HFFc6 (cell line): ENCODE measurements around the gene F12. TPM values are rescaled to one million over a fixed set of nuclear protein-coding genes. Genes with fewer than 3 reads are reported as not detected.
"Not testable (repeated sequence)": the region's sequence is repeated elsewhere in the genome, so short reads cannot be mapped to it uniquely, and the experiment has no call there.

ENCODE experiments used
- DNase-seq: peaks from one replicate; pipeline ENCODE4 v3.0.0-alpha.2; 2018
- H3K27ac Mint-ChIP-seq: 2 replicates; pipeline ENCODE4 v1.8.0; 2020; ENCODE audit warnings: mild to moderate bottlenecking, mixed read lengths
- H3K27me3 Mint-ChIP-seq: 2 replicates; pipeline ENCODE4 v1.8.0; 2021; ENCODE audit warnings: mild to moderate bottlenecking, moderate library complexity, mixed read lengths; ENCODE audit not compliant: insufficient read depth
- H3K36me3 Mint-ChIP-seq: 2 replicates; pipeline ENCODE4 v1.8.0; 2021; ENCODE audit warnings: low read depth, mixed read lengths
- H3K4me1 Mint-ChIP-seq: 2 replicates; pipeline ENCODE4 v1.8.0; 2020; ENCODE audit warnings: low read depth, mixed read lengths
- H3K4me3 Mint-ChIP-seq: 2 replicates; pipeline ENCODE4 v1.8.0; 2020; ENCODE audit warnings: mild to moderate bottlenecking, moderate library complexity, mixed read lengths
- H3K9me3 Mint-ChIP-seq: 2 replicates; pipeline ENCODE4 v1.8.0; 2020; ENCODE audit warnings: mild to moderate bottlenecking, mixed read lengths
- CTCF ChIP-seq: fragments of 200-600 bp; sonication (generic); IDR thresholded peaks from 2 replicates; pipeline ENCODE4 v1.5.0; 2021; ENCODE audit warnings: antibody characterized with exemption, mild to moderate bottlenecking
- total RNA-seq, 6 experiments: library from RNA; stranded (reverse); fragmentation: NEBNext Ultra II Directional; extraction: Animal tissue kit (Norgen Biotek cat#: 25700); gene quantifications; 2 replicates in 1 of 6; 3 replicates in 5 of 6; pipeline ENCODE4 v1.2.3, GENCODE V29; 2021

Gene F12
- total RNA-seq, 6 experiments from 2014 or later = 0.63 to 1.2 (median 0.87) TPM

- Mint-ChIP-seq H3K27ac (no peak overlapping the region), H3K27me3 (peaks cover 12% of the 10 kb centered on the region), H3K4me1 (peaks cover 7% of the 10 kb centered on the region; the same call in 1 of the 2 replicates), H3K9me3 (no peaks in the 10 kb centered on the region), H3K4me3 (no peak overlapping the region), H3K36me3 (no peaks in the 10 kb centered on the region)
- DNase-seq = peak; percentile 46
- no peak for TF ChIP-seq CTCF
These were observed 9.7 kb upstream of the F12 start for GRCh38 chr5:177419046-177419445.

- H3K27me3 Mint-ChIP-seq = peaks cover 18% of the 10 kb centered on the region
- H3K27ac Mint-ChIP-seq, H3K9me3 Mint-ChIP-seq, H3K36me3 Mint-ChIP-seq, H3K4me3 Mint-ChIP-seq, DNase-seq: not testable (repeated sequence)
- H3K4me1 Mint-ChIP-seq = peaks cover 13% of the 10 kb centered on the region; the same call in 1 of the 2 replicates
These were observed 7.7 kb upstream of the F12 start for GRCh38 chr5:177417081-177417480.

- Mint-ChIP-seq H3K27ac (no peak overlapping the region), H3K4me3 (no peak overlapping the region), H3K9me3 (no peaks in the 10 kb centered on the region), H3K36me3 (no peaks in the 10 kb centered on the region), H3K27me3 (peaks cover 17% of the 10 kb centered on the region), H3K4me1 (0 out of 2 replicates have a peak, but pooled peaks cover 7% of the 10 kb centered on the region)
- no peak for TF ChIP-seq CTCF
- no peak for DNase-seq
These were observed 5.1 kb upstream of the F12 start for GRCh38 chr5:177414481-177414880.

GRCh38 chr5:177412603-177413233, 3.4 kb upstream of the F12 start:
- no peak for DNase-seq
- TF ChIP-seq CTCF = no peak
- Mint-ChIP-seq H3K4me1 (0 out of 2 replicates have a peak, but pooled peaks cover 7% of the 10 kb centered on the region), H3K9me3 (no peaks in the 10 kb centered on the region), H3K27me3 (peaks cover 18% of the 10 kb centered on the region), H3K27ac (no peak overlapping the region), H3K4me3 (no peak overlapping the region), H3K36me3 (no peaks in the 10 kb centered on the region)

GRCh38 chr5:177410575-177410974, 1.2 kb upstream of the F12 start:
- 0 out of 2 replicates have a peak, but pooled peaks cover 7% of the 10 kb centered on the region for H3K4me1 Mint-ChIP-seq
- H3K9me3 Mint-ChIP-seq = no peaks in the 10 kb centered on the region
- no peak overlapping the region for H3K4me3 Mint-ChIP-seq
- no peak for DNase-seq
- no peak for TF ChIP-seq CTCF
- H3K36me3 Mint-ChIP-seq = no peaks in the 10 kb centered on the region
- no peak overlapping the region for H3K27ac Mint-ChIP-seq
- H3K27me3 Mint-ChIP-seq = peaks cover 22% of the 10 kb centered on the region

- Mint-ChIP-seq H3K4me1 (peaks cover 9% of the 10 kb centered on the region), H3K4me3 (no peak overlapping the region), H3K9me3 (no peaks in the 10 kb centered on the region), H3K27ac (no peak overlapping the region), H3K27me3 (peaks cover 25% of the 10 kb centered on the region), H3K36me3 (no peaks in the 10 kb centered on the region)
- TF ChIP-seq CTCF = no peak
- DNase-seq = no peak
These were observed 3.6 kb downstream of the F12 start for GRCh38 chr5:177405805-177406204.
